Measurements from ENCODE around the gene CACFD1. TPM values are rescaled to one million over a fixed set of nuclear protein-coding genes. Genes with fewer than 3 reads are reported as not detected.

The CACFD1 gene
- total RNA-seq, 2 experiments from 2014 or later, result 3.7 to 3.8 TPM

DNA sequence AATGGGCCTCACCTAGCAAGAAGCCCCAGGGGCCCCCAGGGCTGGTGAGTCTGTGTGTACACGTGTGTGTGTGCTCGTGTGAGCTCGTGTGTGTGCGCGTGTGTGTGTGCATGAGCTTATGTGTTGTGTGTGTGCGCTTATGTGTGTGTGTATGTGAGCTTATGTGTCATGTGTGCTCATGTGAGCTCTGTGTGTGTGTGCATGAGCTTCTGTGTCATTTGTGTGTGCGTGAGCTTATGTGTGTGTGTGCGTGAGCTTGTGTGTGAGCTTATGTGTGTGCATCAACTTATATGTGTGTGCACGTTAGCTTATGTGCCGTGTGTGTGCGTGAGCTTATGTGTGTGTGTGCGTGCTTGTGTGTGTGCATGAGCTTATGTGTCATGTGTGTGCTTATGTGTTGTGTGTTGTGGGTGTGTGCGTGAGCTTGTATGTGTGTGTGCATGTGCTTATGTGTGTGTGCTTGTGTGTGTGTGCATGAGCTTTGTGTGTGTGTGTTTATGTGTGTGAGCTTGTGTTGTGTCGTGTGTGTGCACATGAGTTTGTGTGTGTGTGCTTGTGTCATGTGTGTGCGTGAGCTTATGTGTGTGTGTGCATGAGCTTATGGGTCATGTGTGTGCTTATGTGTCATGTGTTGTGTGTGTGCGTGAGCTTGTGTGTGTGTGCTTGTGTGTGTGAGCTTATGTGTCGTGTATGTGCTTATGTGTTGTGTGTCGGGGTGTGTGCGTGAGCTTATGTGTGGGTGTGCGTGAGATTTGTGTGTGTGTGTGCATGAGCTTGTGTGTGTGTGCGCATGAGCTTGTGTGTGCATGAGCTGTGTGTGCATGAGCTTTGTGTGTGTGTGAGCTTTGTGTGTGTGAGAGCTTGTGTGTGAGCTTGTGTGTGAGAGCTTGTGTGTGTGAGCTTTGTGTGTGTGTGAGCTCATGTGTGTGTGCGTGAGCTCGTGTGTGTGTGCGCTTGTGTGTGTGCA lies 35.8 kb downstream of the CACFD1 start:
- Mint-ChIP-seq H3K4me1 (ENCODE audit: low read depth) (no peaks in the 10 kb centered on the region), H3K4me3 (no peak overlapping the region), H3K27ac (no peak overlapping the region), H3K36me3 (ENCODE audit: low read depth) (no peaks in the 10 kb centered on the region), H3K27me3 (peaks cover 7% of the 10 kb centered on the region), H3K9me3 (no peaks in the 10 kb centered on the region)
- intact Hi-C loops (cut with DNase I, micrococcal nuclease), result no loop called here
- no peak overlapping the region for H3K27ac ChIP-seq (ENCODE audit: low read depth in 1 of 2, low read length in 2 of 2)
- peaks cover 0 to 7% of the 10 kb centered on the region in 2 experiments for H3K9me3 ChIP-seq (ENCODE audit: control insufficient read depth in 1 of 2, insufficient read depth in 1 of 2, low read length in 2 of 2)
- peaks cover 0 to 5% of the 10 kb centered on the region in 2 experiments for H3K27me3 ChIP-seq (ENCODE audit: control insufficient read depth in 1 of 2, insufficient read depth in 2 of 2, low read length in 2 of 2)
- no peak for DNase-seq
- no peaks in the 10 kb centered on the region for H3K4me1 ChIP-seq (ENCODE audit: insufficient read depth, low read length)
- H3K4me3 ChIP-seq (ENCODE audit: low read length), result no peak overlapping the region
- POLR2A ChIA-PET, result interaction anchor here (0.7 kb wide), 1 partner anchor 55 kb away, joined by 3 read pairs; no protein-coding TSS in a partner anchor
- CTCF ChIA-PET, result no interaction called here
- TF ChIP-seq, protein P1, sequence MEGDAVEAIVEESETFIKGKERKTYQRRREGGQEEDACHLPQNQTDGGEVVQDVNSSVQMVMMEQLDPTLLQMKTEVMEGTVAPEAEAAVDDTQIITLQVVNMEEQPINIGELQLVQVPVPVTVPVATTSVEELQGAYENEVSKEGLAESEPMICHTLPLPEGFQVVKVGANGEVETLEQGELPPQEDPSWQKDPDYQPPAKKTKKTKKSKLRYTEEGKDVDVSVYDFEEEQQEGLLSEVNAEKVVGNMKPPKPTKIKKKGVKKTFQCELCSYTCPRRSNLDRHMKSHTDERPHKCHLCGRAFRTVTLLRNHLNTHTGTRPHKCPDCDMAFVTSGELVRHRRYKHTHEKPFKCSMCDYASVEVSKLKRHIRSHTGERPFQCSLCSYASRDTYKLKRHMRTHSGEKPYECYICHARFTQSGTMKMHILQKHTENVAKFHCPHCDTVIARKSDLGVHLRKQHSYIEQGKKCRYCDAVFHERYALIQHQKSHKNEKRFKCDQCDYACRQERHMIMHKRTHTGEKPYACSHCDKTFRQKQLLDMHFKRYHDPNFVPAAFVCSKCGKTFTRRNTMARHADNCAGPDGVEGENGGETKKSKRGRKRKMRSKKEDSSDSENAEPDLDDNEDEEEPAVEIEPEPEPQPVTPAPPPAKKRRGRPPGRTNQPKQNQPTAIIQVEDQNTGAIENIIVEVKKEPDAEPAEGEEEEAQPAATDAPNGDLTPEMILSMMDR (IDR thresholded peaks at IDR 0.05), result no peak
- H3K36me3 ChIP-seq (ENCODE audit: insufficient read depth, low read length), result no peaks in the 10 kb centered on the region
- no peak for ATAC-seq (ENCODE audit: poor library complexity)

DNA sequence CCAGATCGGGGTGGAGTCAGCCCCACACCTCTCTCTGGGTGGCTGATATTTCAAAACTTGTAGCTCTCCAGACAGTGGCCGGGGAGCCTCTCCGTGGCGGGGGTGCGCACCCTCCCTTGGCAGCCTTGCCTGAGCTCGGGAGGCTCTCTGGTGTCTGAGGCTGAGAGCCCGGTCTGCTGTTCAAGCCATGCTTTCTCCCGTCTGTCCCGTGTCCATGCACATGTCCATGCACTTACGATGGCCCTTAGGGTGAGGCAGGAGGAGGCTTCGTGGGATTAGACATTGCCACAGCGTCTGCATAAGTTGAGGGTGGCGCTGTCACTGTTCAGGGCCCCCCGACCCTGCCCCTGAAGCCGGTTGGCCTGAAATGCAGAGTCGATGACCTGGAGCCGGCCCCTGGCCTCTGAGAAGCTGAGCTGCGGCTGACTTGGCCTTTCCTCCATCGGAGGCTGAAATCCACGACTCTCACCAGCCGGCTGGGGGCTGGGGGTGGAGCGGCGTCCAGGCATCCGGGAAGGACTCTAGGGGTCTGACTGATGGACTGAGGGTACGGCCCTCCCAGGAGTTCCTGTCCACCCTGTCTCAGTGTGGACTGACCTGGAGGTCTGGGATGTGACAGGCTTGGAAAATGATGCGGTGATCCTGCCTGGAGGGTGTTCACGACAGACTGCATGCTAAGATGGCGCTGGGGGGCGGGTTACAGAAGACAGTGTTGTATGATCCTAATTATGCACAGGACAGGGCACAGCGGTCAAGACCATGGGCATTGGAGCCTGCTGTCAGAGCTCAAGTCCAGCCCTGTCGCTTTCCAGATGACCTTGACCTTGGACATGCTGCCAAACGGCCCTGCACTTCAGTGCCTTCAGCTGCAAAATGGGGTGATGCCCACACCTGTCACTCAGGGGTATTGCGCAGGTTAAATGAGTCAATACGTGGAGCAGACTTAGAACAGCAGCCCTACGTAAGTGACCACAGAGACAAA lies 37.4 kb downstream of the CACFD1 start:
- DNase-seq (no peak), ATAC-seq (ENCODE audit: poor library complexity) (no peak)
- CTCF ChIA-PET, result no interaction called here
- Mint-ChIP-seq H3K27ac (no peak overlapping the region), H3K4me3 (no peak overlapping the region), H3K27me3 (peaks cover 7% of the 10 kb centered on the region), H3K4me1 (ENCODE audit: low read depth) (no peaks in the 10 kb centered on the region), H3K9me3 (peaks cover 3% of the 10 kb centered on the region), H3K36me3 (ENCODE audit: low read depth) (no peaks in the 10 kb centered on the region)
- Histone ChIP-seq H3K9me3 (ENCODE audit: control insufficient read depth in 1 of 2, insufficient read depth in 1 of 2, low read length in 2 of 2) (peaks cover 7 to 8% of the 10 kb centered on the region in 2 experiments), H3K27me3 (ENCODE audit: control insufficient read depth in 1 of 2, insufficient read depth in 2 of 2, low read length in 2 of 2) (peaks cover 0 to 2% of the 10 kb centered on the region in 2 experiments), H3K36me3 (ENCODE audit: insufficient read depth, low read length) (no peaks in the 10 kb centered on the region), H3K4me3 (ENCODE audit: low read length) (no peak overlapping the region), H3K4me1 (ENCODE audit: insufficient read depth, low read length) (no peaks in the 10 kb centered on the region), H3K27ac (ENCODE audit: low read depth in 1 of 2, low read length in 2 of 2) (no peak overlapping the region)
- POLR2A ChIA-PET, result no interaction called here
- TF ChIP-seq, protein P1 (IDR thresholded peaks at IDR 0.05), result no peak
- intact Hi-C loops (cut with DNase I, micrococcal nuclease), result no loop called here

DNA sequence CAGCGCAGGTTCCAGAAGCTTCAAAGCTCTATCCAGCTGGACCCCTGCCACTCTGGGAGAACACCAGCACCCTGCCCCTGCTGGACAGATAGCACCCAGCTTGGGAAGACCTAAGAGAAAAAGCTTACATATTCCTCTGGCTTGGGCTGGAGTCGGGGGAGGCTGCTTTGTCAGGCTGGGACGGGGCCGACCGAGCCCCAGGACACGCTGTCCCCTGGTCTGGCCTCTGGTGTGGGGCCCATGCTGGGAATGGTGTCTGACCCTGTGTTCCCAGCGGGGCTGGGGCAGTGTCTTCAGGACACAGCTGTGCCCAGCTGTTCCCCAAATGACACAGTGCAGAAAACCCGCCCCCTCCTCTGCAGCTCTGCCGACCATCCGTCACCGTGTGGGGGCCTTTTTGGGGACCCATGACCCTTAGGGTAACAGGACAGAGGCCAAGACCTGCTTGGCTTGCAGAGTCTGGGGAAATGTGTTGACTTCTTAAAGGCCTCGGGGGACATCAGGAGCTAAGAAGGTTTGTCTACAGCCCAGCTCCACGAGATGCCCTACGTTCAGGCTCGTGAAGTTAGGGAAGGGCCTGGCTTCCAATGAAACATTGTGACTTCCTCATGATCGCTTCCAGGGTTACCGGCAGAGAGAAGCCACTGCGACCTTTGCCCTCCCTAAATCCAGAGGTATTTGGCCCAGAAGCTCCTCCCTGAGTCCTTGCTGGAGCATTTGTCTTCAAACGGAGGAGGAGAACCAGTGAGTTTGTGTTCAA lies 39.5 kb downstream of the CACFD1 start:
- peaks cover 3% of the 10 kb centered on the region for H3K9me3 Mint-ChIP-seq
- H3K4me1 Mint-ChIP-seq (ENCODE audit: low read depth), result no peaks in the 10 kb centered on the region
- intact Hi-C loops (cut with DNase I, micrococcal nuclease), result no loop called here
- TF ChIP-seq, protein P1 (IDR thresholded peaks at IDR 0.05), result no peak
- DNase-seq (no peak), ATAC-seq (ENCODE audit: poor library complexity) (no peak)
- Histone ChIP-seq H3K4me1 (ENCODE audit: insufficient read depth, low read length) (no peaks in the 10 kb centered on the region), H3K27me3 (ENCODE audit: control insufficient read depth in 1 of 2, insufficient read depth in 2 of 2, low read length in 2 of 2) (peaks cover 0 to 2% of the 10 kb centered on the region in 2 experiments), H3K9me3 (ENCODE audit: control insufficient read depth in 1 of 2, insufficient read depth in 1 of 2, low read length in 2 of 2) (peaks cover 12 to 18% of the 10 kb centered on the region in 2 experiments), H3K27ac (ENCODE audit: low read depth in 1 of 2, low read length in 2 of 2) (no peak overlapping the region), H3K4me3 (ENCODE audit: low read length) (no peak overlapping the region), H3K36me3 (ENCODE audit: insufficient read depth, low read length) (no peaks in the 10 kb centered on the region)
- no peak overlapping the region for H3K27ac Mint-ChIP-seq
- POLR2A ChIA-PET, result no interaction called here
- peaks cover 7% of the 10 kb centered on the region for H3K27me3 Mint-ChIP-seq
- H3K36me3 Mint-ChIP-seq (ENCODE audit: low read depth), result no peaks in the 10 kb centered on the region
- H3K4me3 Mint-ChIP-seq, result no peak overlapping the region
- CTCF ChIA-PET, result no interaction called here

All from CD4-positive, alpha-beta T cell (primary cell).